Ovary (tissue), 9 donors: ENCODE results near the gene SAYSD1. TPM values are rescaled to one million over a fixed set of nuclear protein-coding genes. Genes with fewer than 3 reads are reported as not detected.

Experiments used
- DNase-seq, 5 donors: peaks; one replicate each; pipeline ENCODE4 v3.0.0-alpha.2; 2019 to 2020
- H3K27ac ChIP-seq, 2 donors: fragments of 200-600 bp; one replicate each; pipeline versions ENCODE4 v1.5.1 to v1.8.0; 2019 to 2022
- H3K27me3 ChIP-seq: fragments of 200-600 bp; one replicate; pipeline ENCODE4 v1.8.0; 2022
- H3K36me3 ChIP-seq: fragments of 200-600 bp; sonication (generic); one replicate; pipeline ENCODE4 v1.5.1; 2019
- H3K4me1 ChIP-seq: one replicate; pipeline ENCODE4 v1.8.1; 2013; ENCODE audit warnings: mild to moderate bottlenecking, moderate library complexity; ENCODE audit not compliant: insufficient read depth
- H3K4me3 ChIP-seq: fragments of 200-600 bp; sonication (generic); one replicate; pipeline ENCODE4 v1.5.1; 2017
- H3K9me3 ChIP-seq, 2 donors: fragments of 200-600 bp in 1 of 2; sonication (generic) in 1 of 2; one replicate each; pipeline versions ENCODE4 v1.5.1 to v1.8.1; 2013 to 2019; ENCODE audit warnings: mild to moderate bottlenecking in 1 of 2, moderate library complexity in 1 of 2
- CTCF ChIP-seq, 3 donors: fragments of 450-650 bp in 2 of 3; fragments of 200-600 bp in 1 of 3; IDR thresholded peaks; one replicate each; pipeline versions ENCODE4 v1.5.1 to v1.8.0; 2016 to 2022; ENCODE audit warnings: antibody characterized with exemption in 3 of 3, mild to moderate bottlenecking in 1 of 3
- EP300 ChIP-seq: sonication (generic); formaldehyde crosslinking; IDR thresholded peaks from one replicate; pipeline ENCODE4 v1.6.1; 2017; ENCODE audit warnings: antibody characterized with exemption
- POLR2A ChIP-seq: fragments of 450-650 bp; IDR thresholded peaks from one replicate; pipeline ENCODE4 v1.6.1; 2017; ENCODE audit warnings: antibody characterized with exemption, mild to moderate bottlenecking, moderate library complexity
- WGBS, 3 donors: extraction: QIAGEN DNeasy Blood & Tissue Kit in 1 of 3; methylation state at CpG; one replicate each; pipeline versions ENCODE4 v1.1.5 to v1.1.7; 2013 to 2017; 5-methylcytosine and 5-hydroxymethylcytosine counted together
- intact Hi-C, 4 donors: fragments of 100-400 bp; cut with DNase I; formaldehyde crosslinking; loops; one replicate each; pipeline versions ENCODE4 v1.11.0 to v1.15.1; 2022 to 2023
- polyA plus RNA-seq, 2 donors: library from polyadenylated mRNA; stranded (reverse); fragments of 200-250 nt in 1 of 2; fragments of 350-450 nt in 1 of 2; fragmentation: Illumina TruSeq in 1 of 2; extraction: RNeasy Lipid Tissue Mini Kit (QIAGEN cat#74804) in 1 of 2; gene quantifications; one replicate each; pipeline ENCODE4 v1.2.3, GENCODE V29; 2013 to 2014
- total RNA-seq, 7 donors: library from RNA; depleted of rRNA in 2 of 7; stranded (reverse); fragments of >200 nt in 2 of 7; fragmentation: NEBNext Ultra II Directional in 3 of 7; extraction: Animal tissue kit (Norgen Biotek cat#: 25700) in 3 of 7; gene quantifications; one replicate each; pipeline versions ENCODE4 v1.1.0 to v1.2.4, GENCODE V29; 2016 to 2023
- donor health status: DM: no; HTN: no; CAD: no; lungs with moderate emphysema.
- donor health status: DM: no; HTN: no; CAD: no.
- donor health status: Bipolar disorder and iron deficiency.
- donor health status: DM: yes; HTN: yes; CAD: no.
- donor health status: DM: no; HTN: no; CAD: no.
- donor health status: DM: yes; HTN: yes; CAD: no.

The SAYSD1 gene
- total and polyA plus RNA-seq, 9 donors, result 11.4 to 17.7 (median 15.3) TPM

- H3K36me3 ChIP-seq, result no peaks in the 10 kb centered on the region
- no peak overlapping the region for H3K27ac ChIP-seq
- WGBS, 3 donors, result 65 to 71% (median 65%) methylated on average over 8 of the region's 8 CpGs
- intact Hi-C loops, result no loop called here
- DNase-seq, result no peak
- TF ChIP-seq EP300, result no peak
- no peak for TF ChIP-seq CTCF (IDR thresholded peaks at IDR 0.05)
- no peak for TF ChIP-seq POLR2A
- H3K4me3 ChIP-seq, result no peak overlapping the region
- H3K4me1 ChIP-seq, result no peaks in the 10 kb centered on the region
- no peaks in the 10 kb centered on the region for H3K27me3 ChIP-seq
- H3K9me3 ChIP-seq, result no peaks in the 10 kb centered on the region
Measured at GRCh38 chr6:39082310-39082709, 32.7 kb downstream of the SAYSD1 start.

- no peak overlapping the region for H3K27ac ChIP-seq
- WGBS, 3 donors, result 75 to 95% (median 80%) methylated on average over 5 of the region's 5 CpGs
- no peak for DNase-seq
- no peak for TF ChIP-seq CTCF (IDR thresholded peaks at IDR 0.05)
- TF ChIP-seq POLR2A, result no peak
- TF ChIP-seq EP300, result no peak
- H3K4me3 ChIP-seq, result no peak overlapping the region
- no peaks in the 10 kb centered on the region for H3K27me3 ChIP-seq
- no peaks in the 10 kb centered on the region for H3K36me3 ChIP-seq
- intact Hi-C loops, result no loop called here
- H3K9me3 ChIP-seq, result no peaks in the 10 kb centered on the region
- no peaks in the 10 kb centered on the region for H3K4me1 ChIP-seq
Measured at GRCh38 chr6:39080246-39080875, 34.6 kb downstream of the SAYSD1 start.

- H3K4me3 ChIP-seq, result no peak overlapping the region
- H3K9me3 ChIP-seq, result no peaks in the 10 kb centered on the region
- intact Hi-C loops, result no loop called here
- no peak for TF ChIP-seq POLR2A
- 79 to 83% (median 79%) methylated on average over 8 of the region's 8 CpGs for WGBS, 3 donors
- no peaks in the 10 kb centered on the region for H3K4me1 ChIP-seq
- H3K27me3 ChIP-seq, result no peaks in the 10 kb centered on the region
- no peak for DNase-seq
- H3K27ac ChIP-seq, result no peak overlapping the region
- H3K36me3 ChIP-seq, result no peaks in the 10 kb centered on the region
Measured at GRCh38 chr6:39079197-39080125, 35.5 kb downstream of the SAYSD1 start.

- Histone ChIP-seq H3K36me3 (no peaks in the 10 kb centered on the region), H3K4me1 (no peaks in the 10 kb centered on the region), H3K4me3 (no peak overlapping the region), H3K27me3 (no peaks in the 10 kb centered on the region), H3K27ac (no peak overlapping the region), H3K9me3 (no peaks in the 10 kb centered on the region)
- TF ChIP-seq POLR2A, result no peak
- TF ChIP-seq CTCF (IDR thresholded peaks at IDR 0.05), result no peak
- no peak for TF ChIP-seq EP300
- 72 to 85% (median 82%) methylated on average over 3 of the region's 3 CpGs for WGBS, 3 donors
- intact Hi-C loops, result no loop called here
- DNase-seq, result no peak
Measured at GRCh38 chr6:39078695-39079094, 36.3 kb downstream of the SAYSD1 start.
